GM21423 (cell line): Measurements from ENCODE around the gene MMP11.

Experiments used
- ATAC-seq: cut with Tn5 transposase; IDR thresholded peaks from one replicate; pipeline ENCODE4 v1.9.1; 2021; ENCODE audit warnings: mild to moderate bottlenecking, moderate library complexity; ENCODE audit not compliant: unreplicated experiment

Gene MMP11

GRCh38 chr22:23800297-23801237 lies 27.9 kb downstream of the MMP11 start:
- peak; percentile 64 for ATAC-seq

GRCh38 chr22:23801238-23801821 lies 28.7 kb downstream of the MMP11 start:
- ATAC-seq: no peak

DNA sequence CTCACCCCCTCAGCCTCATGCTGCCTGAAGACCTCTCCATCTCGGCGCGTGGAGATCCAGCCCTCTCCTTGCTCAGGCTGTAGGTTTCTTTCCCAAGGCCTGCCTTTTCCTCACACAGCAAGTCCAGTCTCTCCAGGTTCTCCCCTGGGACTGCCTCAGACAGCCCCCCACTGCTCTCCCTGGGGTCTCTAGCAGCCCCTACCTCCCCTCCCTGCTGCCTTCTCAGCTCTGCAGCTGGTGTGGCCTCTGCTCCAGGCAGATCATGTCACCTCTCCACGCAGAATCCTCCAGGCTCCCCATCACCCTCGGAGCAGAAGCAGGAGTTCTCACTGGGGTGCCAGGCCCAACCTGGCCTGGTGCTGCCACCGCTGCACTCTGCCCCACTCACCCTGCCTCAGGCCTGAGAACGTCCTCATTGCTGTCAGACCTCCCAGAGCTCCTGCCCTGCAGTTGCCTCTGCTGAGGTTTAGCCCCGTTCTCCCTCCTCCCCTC lies 29.3 kb downstream of the MMP11 start:
- no peak for ATAC-seq

- no peak for ATAC-seq
Observed at GRCh38 chr22:23803001-23803819, 30.6 kb downstream of the MMP11 start.

- ATAC-seq: no peak
Observed at GRCh38 chr22:23804781-23805291, 32.2 kb downstream of the MMP11 start.

- no peak for ATAC-seq
Observed at GRCh38 chr22:23806837-23807236, 34.2 kb downstream of the MMP11 start.

DNA sequence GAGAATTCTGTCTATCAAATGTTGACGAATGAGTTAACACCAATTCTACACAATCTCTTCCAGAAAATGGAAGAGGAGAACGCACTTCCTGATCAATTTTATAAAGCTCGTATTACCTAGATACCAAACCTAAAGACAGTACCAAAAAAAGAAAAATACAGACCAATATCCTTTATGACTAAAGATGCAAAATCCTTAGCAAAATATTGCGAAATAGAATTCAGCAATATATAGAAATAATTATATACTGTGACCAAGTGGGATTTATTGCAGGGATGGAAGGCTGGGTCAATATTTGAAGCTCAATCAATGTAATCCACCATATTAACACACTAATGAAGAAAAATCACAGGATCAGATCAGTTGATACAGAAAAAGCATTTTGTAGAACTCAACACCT lies 39.7 kb downstream of the MMP11 start:
- no peak for ATAC-seq

GRCh38 chr22:23815541-23816155 lies 43.0 kb downstream of the MMP11 start:
- ATAC-seq: no peak

GRCh38 chr22:23816156-23816976 lies 43.7 kb downstream of the MMP11 start:
- no peak for ATAC-seq

DNA sequence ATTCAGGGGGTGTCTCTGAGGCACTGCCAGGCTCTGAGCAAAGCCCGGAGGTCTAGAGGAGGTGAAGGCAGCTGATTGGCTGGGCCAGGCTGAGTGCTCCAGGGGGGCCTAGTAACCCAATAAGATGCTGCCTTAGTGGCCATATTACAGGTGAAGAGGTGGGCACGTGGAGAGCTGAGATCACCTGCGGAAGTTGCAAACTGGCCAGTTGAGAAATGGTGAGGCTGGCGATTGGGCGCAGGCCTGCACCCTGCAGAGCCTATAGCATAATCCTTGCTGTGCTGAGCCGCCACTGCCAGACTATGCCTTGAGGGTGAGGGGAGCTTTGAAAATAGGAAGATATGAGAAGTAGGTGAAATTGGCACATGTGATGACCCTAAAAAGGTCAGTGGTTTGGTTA lies 44.5 kb downstream of the MMP11 start:
- no peak for ATAC-seq

DNA sequence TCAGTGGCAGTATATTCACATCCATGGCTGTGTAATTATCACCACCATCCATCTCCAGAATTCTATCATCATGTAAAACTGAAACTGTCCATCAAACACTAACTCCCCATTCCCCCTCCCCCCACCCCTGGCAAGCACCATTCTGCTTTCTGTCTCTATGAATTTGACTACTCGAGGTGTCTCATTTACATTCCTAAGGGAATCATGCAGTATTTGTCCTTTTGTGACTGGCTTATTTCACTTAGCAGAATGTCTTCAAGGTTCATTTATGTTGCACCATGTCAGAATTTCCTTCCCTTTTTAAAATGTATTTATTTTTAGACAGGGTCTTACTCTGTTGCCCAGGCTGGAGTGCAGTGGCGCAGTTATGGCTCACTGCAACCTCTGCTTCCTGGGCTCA lies 45.9 kb downstream of the MMP11 start:
- ATAC-seq: no peak

GRCh38 chr22:23820748-23821211 lies 48.1 kb downstream of the MMP11 start:
- ATAC-seq: no peak

- ATAC-seq: no peak
Observed at GRCh38 chr22:23822101-23822671, 49.5 kb downstream of the MMP11 start.

DNA sequence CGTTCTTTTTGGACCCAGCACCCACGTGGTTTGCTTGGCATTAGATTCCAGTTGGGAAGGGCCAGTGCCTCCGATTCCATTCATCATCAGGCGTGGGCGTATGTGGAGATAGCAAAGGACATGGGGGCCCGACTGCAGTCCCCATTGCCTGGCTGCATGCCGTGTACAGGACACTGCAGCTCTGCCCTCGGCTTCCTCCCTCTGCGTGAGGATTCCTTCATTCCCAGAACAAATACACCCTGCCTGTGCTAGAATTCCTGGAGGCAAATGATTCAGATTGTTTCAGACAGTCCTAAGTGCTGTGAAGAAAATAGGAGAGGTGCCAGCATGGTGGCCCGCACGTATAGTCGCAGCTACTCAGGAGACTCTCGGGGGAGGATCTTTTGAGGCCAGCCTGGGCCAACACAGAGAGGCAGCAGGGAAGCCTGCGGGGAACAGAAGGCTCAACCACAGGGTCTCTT lies 50.7 kb downstream of the MMP11 start:
- ATAC-seq: no peak

- no peak for ATAC-seq
Observed at GRCh38 chr22:23824476-23825245, 52.0 kb downstream of the MMP11 start.

DNA sequence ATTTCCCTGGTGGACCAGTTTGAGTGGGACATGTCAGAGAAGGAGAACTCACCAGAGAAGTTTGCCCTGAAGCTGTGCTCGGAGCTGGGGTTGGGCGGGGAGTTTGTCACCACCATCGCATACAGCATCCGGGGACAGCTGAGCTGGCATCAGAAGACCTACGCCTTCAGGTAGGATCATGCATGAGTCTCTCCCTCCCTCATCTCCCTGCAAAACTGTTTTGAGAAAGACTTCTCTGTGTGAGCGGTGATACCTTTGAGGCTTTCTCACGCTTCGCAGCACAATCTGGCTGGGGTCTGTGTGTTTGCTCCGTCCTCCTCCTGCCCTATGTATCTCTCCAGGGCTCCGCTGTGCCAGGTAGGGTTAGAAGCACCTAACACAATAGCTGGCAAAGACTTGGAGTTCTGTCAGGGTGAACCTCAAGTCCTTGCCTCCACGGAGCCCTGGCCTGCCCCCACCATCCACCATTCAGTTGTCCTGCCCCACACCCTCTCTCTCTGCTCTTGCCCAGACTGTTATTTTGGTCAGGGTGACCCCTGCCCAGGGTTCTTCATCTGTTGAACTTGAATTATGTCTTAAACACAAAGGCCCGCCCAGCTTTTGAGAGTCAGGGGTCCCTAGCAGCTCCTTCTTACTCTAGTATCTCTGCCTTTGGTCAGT lies 52.7 kb downstream of the MMP11 start:
- ATAC-seq: no peak

GRCh38 chr22:23826510-23827350 lies 54.1 kb downstream of the MMP11 start:
- ATAC-seq: no peak
